ENCODE data around the gene SPATA32.

Gene SPATA32

GRCh38 chr17:45243750-45244149 lies 18.1 kb downstream of the SPATA32 start:
- Histone ChIP-seq H3K9me3 (ENCODE audit: low read length) (no peaks in the 10 kb centered on the region), H3K4me1 (ENCODE audit: insufficient read depth, low read length) (peaks cover 16% of the 10 kb centered on the region), H3K27me3 (ENCODE audit: insufficient read depth, low read length) (peaks cover 52% of the 10 kb centered on the region), H3K4me3 (ENCODE audit: low read length) (no peak overlapping the region), H3K36me3 (ENCODE audit: insufficient read depth, low read length) (no peaks in the 10 kb centered on the region), H2AFZ (ENCODE audit: low read depth, low read length) (no peak overlapping the region)

GRCh38 chr17:45242029-45242414 lies 19.9 kb downstream of the SPATA32 start:
- H3K4me3 ChIP-seq (ENCODE audit: low read length), result no peak overlapping the region
- peaks cover 14% of the 10 kb centered on the region for H3K4me1 ChIP-seq (ENCODE audit: insufficient read depth, low read length)
- peaks cover 64% of the 10 kb centered on the region for H3K27me3 ChIP-seq (ENCODE audit: insufficient read depth, low read length)
- no peak overlapping the region for H2AFZ ChIP-seq (ENCODE audit: low read depth, low read length)
- H3K36me3 ChIP-seq (ENCODE audit: insufficient read depth, low read length), result no peaks in the 10 kb centered on the region
- no peaks in the 10 kb centered on the region for H3K9me3 ChIP-seq (ENCODE audit: low read length)

- H3K36me3 ChIP-seq (ENCODE audit: insufficient read depth, low read length), result no peaks in the 10 kb centered on the region
- no peaks in the 10 kb centered on the region for H3K9me3 ChIP-seq (ENCODE audit: low read length)
- peaks cover 10% of the 10 kb centered on the region for H3K4me1 ChIP-seq (ENCODE audit: insufficient read depth, low read length)
- peak overlapping the region; percentile 36 for H3K4me3 ChIP-seq (ENCODE audit: low read length)
- peak overlapping the region; percentile 42 for H2AFZ ChIP-seq (ENCODE audit: low read depth, low read length)
- H3K27me3 ChIP-seq (ENCODE audit: insufficient read depth, low read length), result peaks cover 64% of the 10 kb centered on the region
These were observed 20.4 kb downstream of the SPATA32 start for GRCh38 chr17:45241328-45242028.

- Histone ChIP-seq H2AFZ (ENCODE audit: low read depth, low read length) (peak overlapping the region; percentile 42), H3K4me3 (ENCODE audit: low read length) (peak overlapping the region; percentile 36), H3K4me1 (ENCODE audit: insufficient read depth, low read length) (peaks cover 7% of the 10 kb centered on the region), H3K27me3 (ENCODE audit: insufficient read depth, low read length) (peaks cover 68% of the 10 kb centered on the region), H3K9me3 (ENCODE audit: low read length) (no peaks in the 10 kb centered on the region), H3K36me3 (ENCODE audit: insufficient read depth, low read length) (no peaks in the 10 kb centered on the region)
These were observed 21.0 kb downstream of the SPATA32 start for GRCh38 chr17:45240905-45241327.

- H2AFZ ChIP-seq (ENCODE audit: low read depth, low read length), result no peak overlapping the region
- H3K9me3 ChIP-seq (ENCODE audit: low read length), result no peaks in the 10 kb centered on the region
- no peak overlapping the region for H3K4me3 ChIP-seq (ENCODE audit: low read length)
- peaks cover 64% of the 10 kb centered on the region for H3K27me3 ChIP-seq (ENCODE audit: insufficient read depth, low read length)
- H3K36me3 ChIP-seq (ENCODE audit: insufficient read depth, low read length), result no peaks in the 10 kb centered on the region
- H3K4me1 ChIP-seq (ENCODE audit: insufficient read depth, low read length), result peaks cover 7% of the 10 kb centered on the region
These were observed 23.6 kb downstream of the SPATA32 start for GRCh38 chr17:45238155-45238774.

GRCh38 chr17:45237686-45238085 lies 24.2 kb downstream of the SPATA32 start:
- H2AFZ ChIP-seq (ENCODE audit: low read depth, low read length), result no peak overlapping the region
- no peaks in the 10 kb centered on the region for H3K9me3 ChIP-seq (ENCODE audit: low read length)
- no peaks in the 10 kb centered on the region for H3K36me3 ChIP-seq (ENCODE audit: insufficient read depth, low read length)
- peaks cover 7% of the 10 kb centered on the region for H3K4me1 ChIP-seq (ENCODE audit: insufficient read depth, low read length)
- peaks cover 63% of the 10 kb centered on the region for H3K27me3 ChIP-seq (ENCODE audit: insufficient read depth, low read length)
- H3K4me3 ChIP-seq (ENCODE audit: low read length), result no peak overlapping the region

- no peak overlapping the region for H2AFZ ChIP-seq (ENCODE audit: low read depth, low read length)
- H3K4me3 ChIP-seq (ENCODE audit: low read length), result no peak overlapping the region
- H3K27me3 ChIP-seq (ENCODE audit: insufficient read depth, low read length), result peaks cover 54% of the 10 kb centered on the region
These were observed 25.6 kb downstream of the SPATA32 start for GRCh38 chr17:45236282-45236606.

GRCh38 chr17:45235416-45236281 lies 26.2 kb downstream of the SPATA32 start:
- Histone ChIP-seq H2AFZ (ENCODE audit: low read depth, low read length) (no peak overlapping the region), H3K27me3 (ENCODE audit: insufficient read depth, low read length) (peaks cover 48% of the 10 kb centered on the region), H3K4me1 (ENCODE audit: insufficient read depth, low read length) (no peaks in the 10 kb centered on the region), H3K36me3 (ENCODE audit: insufficient read depth, low read length) (no peaks in the 10 kb centered on the region), H3K9me3 (ENCODE audit: low read length) (no peaks in the 10 kb centered on the region), H3K4me3 (ENCODE audit: low read length) (no peak overlapping the region)

More at GRCh38 chr17:45236282-45236606, 25.6 kb downstream of the SPATA32 start:
- no peaks in the 10 kb centered on the region for H3K9me3 ChIP-seq (ENCODE audit: low read length)
- peaks cover 3% of the 10 kb centered on the region for H3K4me1 ChIP-seq (ENCODE audit: insufficient read depth, low read length)
- no peaks in the 10 kb centered on the region for H3K36me3 ChIP-seq (ENCODE audit: insufficient read depth, low read length)

GRCh38 chr17:45234641-45235415 lies 27.1 kb downstream of the SPATA32 start:
- H3K4me1 ChIP-seq (ENCODE audit: insufficient read depth, low read length), result no peaks in the 10 kb centered on the region
- H2AFZ ChIP-seq (ENCODE audit: low read depth, low read length), result no peak overlapping the region
- peaks cover 49% of the 10 kb centered on the region for H3K27me3 ChIP-seq (ENCODE audit: insufficient read depth, low read length)
- no peaks in the 10 kb centered on the region for H3K9me3 ChIP-seq (ENCODE audit: low read length)
- no peak overlapping the region for H3K4me3 ChIP-seq (ENCODE audit: low read length)
- no peaks in the 10 kb centered on the region for H3K36me3 ChIP-seq (ENCODE audit: insufficient read depth, low read length)

GRCh38 chr17:45233423-45233924 lies 28.4 kb downstream of the SPATA32 start:
- Histone ChIP-seq H2AFZ (ENCODE audit: low read depth, low read length) (no peak overlapping the region), H3K4me1 (ENCODE audit: insufficient read depth, low read length) (peaks cover 7% of the 10 kb centered on the region), H3K9me3 (ENCODE audit: low read length) (no peaks in the 10 kb centered on the region), H3K4me3 (ENCODE audit: low read length) (no peak overlapping the region), H3K36me3 (ENCODE audit: insufficient read depth, low read length) (no peaks in the 10 kb centered on the region), H3K27me3 (ENCODE audit: insufficient read depth, low read length) (peaks cover 45% of the 10 kb centered on the region)

GRCh38 chr17:45232514-45233422 lies 29.1 kb downstream of the SPATA32 start:
- Histone ChIP-seq H3K9me3 (ENCODE audit: low read length) (no peaks in the 10 kb centered on the region), H3K4me1 (ENCODE audit: insufficient read depth, low read length) (peaks cover 7% of the 10 kb centered on the region), H3K27me3 (ENCODE audit: insufficient read depth, low read length) (peaks cover 38% of the 10 kb centered on the region), H2AFZ (ENCODE audit: low read depth, low read length) (no peak overlapping the region), H3K36me3 (ENCODE audit: insufficient read depth, low read length) (no peaks in the 10 kb centered on the region), H3K4me3 (ENCODE audit: low read length) (no peak overlapping the region)
